HFF-Myc (cell line): ENCODE measurements around the gene CEP78.

Experiments used
- DNase-seq: peaks from one replicate; pipeline ENCODE4 v3.0.0-alpha.2; 2011; ENCODE audit warnings: low read depth; ENCODE audit errors: extremely low read depth
- H3K4me3 ChIP-seq: replicated peaks from 2 replicates; pipeline ENCODE4 v1.5.1; 2011; ENCODE audit warnings: low read depth, mild to moderate bottlenecking, control low read depth, low read length
- TF ChIP-seq, protein P1 (sequence below): IDR thresholded peaks from 2 replicates; pipeline ENCODE4 v1.5.1; 2012; ENCODE audit warnings: mild to moderate bottlenecking, low read depth, low read length, control low read depth; ENCODE audit errors: missing control alignments

Gene CEP78

DNA sequence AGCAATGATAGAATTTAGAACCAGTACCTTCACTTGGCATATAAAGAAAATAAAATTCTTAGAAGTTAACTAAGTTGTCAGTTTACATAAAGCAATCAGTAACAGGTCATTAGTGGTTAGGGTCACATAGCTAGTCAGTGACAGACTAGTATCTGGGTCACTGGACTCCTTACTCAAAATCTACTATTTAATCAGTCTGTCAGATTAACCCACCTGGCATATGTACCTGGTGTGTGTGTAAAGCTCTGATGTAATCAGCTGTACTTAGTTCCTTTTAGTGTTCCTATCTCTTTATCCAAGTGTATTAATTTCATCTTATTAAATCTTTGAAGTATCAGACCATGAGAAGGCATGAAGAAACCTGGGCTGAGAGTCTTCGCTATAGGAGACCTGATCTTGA lies 7.3 kb downstream of the CEP78 start:
- no peak for DNase-seq
- TF ChIP-seq, protein P1, sequence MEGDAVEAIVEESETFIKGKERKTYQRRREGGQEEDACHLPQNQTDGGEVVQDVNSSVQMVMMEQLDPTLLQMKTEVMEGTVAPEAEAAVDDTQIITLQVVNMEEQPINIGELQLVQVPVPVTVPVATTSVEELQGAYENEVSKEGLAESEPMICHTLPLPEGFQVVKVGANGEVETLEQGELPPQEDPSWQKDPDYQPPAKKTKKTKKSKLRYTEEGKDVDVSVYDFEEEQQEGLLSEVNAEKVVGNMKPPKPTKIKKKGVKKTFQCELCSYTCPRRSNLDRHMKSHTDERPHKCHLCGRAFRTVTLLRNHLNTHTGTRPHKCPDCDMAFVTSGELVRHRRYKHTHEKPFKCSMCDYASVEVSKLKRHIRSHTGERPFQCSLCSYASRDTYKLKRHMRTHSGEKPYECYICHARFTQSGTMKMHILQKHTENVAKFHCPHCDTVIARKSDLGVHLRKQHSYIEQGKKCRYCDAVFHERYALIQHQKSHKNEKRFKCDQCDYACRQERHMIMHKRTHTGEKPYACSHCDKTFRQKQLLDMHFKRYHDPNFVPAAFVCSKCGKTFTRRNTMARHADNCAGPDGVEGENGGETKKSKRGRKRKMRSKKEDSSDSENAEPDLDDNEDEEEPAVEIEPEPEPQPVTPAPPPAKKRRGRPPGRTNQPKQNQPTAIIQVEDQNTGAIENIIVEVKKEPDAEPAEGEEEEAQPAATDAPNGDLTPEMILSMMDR = no peak

DNA sequence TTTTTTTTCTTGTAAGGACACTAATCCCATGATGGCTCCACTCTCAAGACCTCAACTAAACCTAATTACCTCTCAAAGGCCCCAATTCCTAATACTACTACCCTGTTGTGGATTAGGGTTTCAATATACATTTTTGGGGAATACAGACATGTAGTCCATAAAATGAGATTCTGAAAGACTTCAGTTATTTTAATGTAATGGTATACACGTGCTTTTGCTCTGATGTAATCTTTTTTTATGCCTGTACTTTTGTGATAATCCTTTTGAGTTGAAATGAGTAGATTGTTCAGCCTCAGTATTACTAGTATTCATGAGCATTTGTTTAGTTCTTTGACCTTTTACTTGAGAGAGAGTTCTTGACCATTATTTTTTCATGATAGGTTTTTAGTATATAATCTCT lies 9.5 kb downstream of the CEP78 start:
- TF ChIP-seq, protein P1 = no peak
- no peak overlapping the region for H3K4me3 ChIP-seq
- DNase-seq = no peak

More for the DNA sequence above, 7.3 kb downstream of the CEP78 start:
- H3K4me3 ChIP-seq = no peak overlapping the region

DNA sequence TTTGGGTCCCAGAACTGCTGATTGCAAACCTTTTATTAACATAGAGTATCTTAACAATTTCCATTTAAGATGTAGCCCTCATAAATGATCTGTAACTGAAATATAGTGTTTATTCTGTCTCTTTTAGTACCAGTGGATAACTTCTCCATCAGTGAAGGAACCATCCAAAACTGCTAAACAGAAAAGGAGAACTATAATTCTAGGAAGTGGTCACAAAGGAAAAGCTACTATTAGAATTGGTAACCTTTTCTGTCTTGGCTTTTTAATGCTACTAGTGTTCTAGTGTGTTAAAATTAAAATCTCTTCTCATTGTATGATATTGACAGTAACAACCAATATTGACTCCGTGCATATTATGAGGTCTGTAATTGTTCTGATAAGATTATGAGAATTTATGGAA lies 12.8 kb downstream of the CEP78 start:
- TF ChIP-seq, protein P1 = no peak
- H3K4me3 ChIP-seq = no peak overlapping the region
- no peak for DNase-seq

DNA sequence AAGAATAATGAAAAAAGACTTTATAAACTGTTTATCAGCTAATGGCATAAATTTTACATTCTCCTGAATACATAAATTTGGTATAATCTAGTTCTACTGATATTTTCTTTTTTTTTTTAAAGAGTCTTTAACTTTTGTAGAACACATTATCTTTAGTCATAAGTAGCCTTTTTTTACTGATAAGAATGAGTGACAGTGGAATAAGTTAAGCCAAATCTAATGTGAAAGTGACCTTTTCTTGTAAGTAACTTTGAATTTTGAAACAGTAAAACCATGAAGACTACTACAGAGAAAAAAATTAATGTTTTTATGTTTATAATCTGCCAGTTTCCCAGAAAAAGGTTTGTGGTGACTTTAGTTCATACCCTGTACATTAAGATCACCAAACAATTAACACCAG lies 13.7 kb downstream of the CEP78 start:
- no peak overlapping the region for H3K4me3 ChIP-seq
- TF ChIP-seq, protein P1 = no peak
- no peak for DNase-seq

DNA sequence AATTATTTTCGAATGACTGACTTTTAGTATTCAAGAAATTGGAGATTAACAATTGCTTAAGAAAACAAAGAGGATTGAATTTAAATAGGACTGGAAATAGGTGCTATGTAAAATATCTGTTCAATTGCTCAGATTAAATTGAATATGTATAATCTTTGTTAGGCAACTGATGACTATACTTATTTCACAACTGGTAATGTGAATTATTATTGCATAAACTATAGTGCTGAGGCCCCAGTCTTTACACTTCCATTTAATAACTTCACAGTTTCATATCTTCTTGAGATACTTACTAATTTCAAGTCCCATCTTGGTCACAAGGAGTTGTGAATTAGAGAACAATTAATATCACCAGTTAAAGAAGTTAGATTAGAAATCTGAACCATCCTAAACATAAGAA lies 16.7 kb downstream of the CEP78 start:
- TF ChIP-seq, protein P1 = no peak
- DNase-seq = no peak
- no peak overlapping the region for H3K4me3 ChIP-seq

DNA sequence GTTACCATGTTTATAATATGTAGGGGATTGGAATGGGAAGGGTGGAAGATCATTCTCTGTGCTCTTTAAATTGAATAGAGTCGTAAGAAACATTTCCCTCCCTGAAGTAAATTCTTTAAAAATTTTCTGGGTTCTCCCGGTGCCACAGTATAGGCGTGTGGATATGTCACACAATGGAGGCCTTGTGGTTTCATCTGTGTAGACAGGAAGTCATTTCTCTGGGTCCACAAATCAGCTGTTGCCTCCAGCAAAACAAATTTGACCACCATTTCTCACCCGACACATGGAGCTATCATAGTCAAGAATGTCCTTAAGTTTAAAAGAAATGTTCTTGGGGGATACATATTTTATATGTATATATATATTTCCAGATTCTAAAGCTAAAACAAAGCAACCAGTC lies 17.4 kb downstream of the CEP78 start:
- TF ChIP-seq, protein P1 = no peak
- DNase-seq = no peak
- H3K4me3 ChIP-seq = no peak overlapping the region

DNA sequence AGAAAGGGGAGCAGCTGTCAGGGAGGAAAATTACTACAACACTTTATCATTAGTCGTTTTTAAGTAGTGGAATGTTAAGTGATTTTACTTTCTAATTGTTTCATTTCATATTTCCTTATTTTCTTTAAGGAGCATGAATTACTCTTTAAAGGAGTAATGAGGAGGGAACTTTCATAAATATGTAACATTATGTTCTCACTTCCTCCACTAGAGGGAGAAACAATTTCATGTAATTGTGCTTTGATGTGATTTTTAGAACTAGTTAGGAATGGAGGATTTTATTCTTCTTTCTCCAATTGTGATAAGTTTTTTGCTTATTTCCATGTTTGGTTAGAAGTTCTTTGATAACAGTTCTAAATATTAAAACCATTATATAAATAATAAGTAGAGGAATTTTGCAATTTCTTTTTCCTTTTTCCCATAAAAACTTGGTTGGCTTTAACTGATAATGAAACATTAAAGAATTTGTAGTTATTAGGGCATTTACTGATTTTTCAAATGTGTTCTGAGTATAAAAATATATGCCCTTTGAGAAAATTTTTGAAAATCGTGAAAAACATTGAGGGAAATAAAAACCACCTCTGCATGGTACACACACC lies 25.6 kb downstream of the CEP78 start:
- TF ChIP-seq, protein P1 = peak; percentile 24
- no peak for DNase-seq

More for the DNA sequence above, 25.6 kb downstream of the CEP78 start:
- no peak overlapping the region for H3K4me3 ChIP-seq
